Stimulated activated naive CD4-positive, alpha-beta T cell treated with Interleukin-2 at 50 U/mL for 16 hours (primary cell): ENCODE measurements around the gene GNG4.
"Not testable (repeated sequence)": the region's sequence is repeated elsewhere in the genome, so short reads cannot be mapped to it uniquely, and the experiment has no call there.

ENCODE experiments used
- DNase-seq: peaks from one replicate; lab custom pipeline; 2025; lab: John Stamatoyannopoulos, UW

GNG4 gene

GRCh38 chr1:235584973-235585372 lies 64.6 kb downstream of the GNG4 start:
- DNase-seq: no peak

DNA sequence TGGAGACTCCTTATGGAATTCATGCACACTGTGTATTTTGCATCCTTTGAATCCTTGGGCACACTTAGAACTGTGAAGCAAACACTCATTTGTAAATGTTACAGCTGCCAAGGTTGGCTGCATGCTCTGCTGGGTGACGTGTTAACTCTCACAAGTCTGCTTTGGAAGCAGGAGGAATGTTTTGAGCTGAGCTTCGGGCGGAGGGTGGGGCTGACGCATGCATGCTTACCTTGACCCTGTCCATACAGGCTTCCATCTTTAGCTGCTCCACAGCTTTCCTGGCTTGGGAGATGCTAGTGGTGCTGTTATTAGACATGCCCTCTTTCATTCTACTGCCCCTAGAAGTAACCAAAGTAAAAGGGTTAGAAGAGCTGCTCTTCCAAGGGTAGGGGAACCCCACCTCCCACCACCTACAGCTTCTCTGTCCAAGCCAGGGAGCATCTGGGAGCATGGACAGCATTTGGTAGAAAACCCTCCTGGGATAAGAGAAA lies 66.0 kb downstream of the GNG4 start:
- DNase-seq: no peak

GRCh38 chr1:235582130-235582529 lies 67.5 kb downstream of the GNG4 start:
- no peak for DNase-seq

- DNase-seq: no peak
These were observed 69.7 kb downstream of the GNG4 start for GRCh38 chr1:235579891-235580290.

DNA sequence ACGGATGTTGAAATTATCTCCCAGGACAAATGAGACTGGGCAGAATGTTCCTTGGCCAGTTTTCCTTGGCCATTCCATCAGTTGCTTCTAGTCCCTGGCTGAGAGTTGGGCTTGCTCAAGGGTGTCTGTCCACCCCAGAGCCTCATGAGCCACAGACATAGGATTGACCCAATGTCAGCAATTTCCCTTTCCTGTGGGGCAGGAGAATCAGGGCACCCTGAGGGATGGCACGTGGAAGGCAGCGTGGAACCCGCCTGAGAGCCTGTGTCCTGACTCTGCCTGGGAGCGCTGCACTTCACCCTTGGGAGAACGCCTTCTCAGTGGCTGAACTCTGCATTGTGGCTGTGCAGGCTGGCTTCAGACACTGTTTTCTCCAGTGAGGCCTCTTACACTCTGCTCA lies 74.0 kb downstream of the GNG4 start:
- no peak for DNase-seq

DNA sequence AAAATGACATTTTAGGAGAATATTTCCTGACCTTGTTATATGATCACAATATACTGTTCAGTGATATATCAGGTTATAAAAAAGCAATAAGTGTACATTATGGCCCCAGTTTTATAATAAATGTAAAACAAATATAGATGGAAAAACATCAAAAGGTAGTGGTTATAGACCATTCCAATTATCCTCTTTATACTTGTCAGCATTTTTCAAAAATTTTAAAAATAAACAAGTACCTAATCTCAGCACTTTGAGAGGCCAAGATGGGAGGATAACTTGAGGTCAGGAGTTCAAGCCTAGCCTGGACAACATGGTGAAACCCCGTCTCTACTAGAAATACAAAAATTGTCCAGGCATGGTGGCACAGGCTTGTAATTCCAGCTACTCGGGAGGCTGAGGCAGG lies 75.7 kb downstream of the GNG4 start:
- no peak for DNase-seq

DNA sequence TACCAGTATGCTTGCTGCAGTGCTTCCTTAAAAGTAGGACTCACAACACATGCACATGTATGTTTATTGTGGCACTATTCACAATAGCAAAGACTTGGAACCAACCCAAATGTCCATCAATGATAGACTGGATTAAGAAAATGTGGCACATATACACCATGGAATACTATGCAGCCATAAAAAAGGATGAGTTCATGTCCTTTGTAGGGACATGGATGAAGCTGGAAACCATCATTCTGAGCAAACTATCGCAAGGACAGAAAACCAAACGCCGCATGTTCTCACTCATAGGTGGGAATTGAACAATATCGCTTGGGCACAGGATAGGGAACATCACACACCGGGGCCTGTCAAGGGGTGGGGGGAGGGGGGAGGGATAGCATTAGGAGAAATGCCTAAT lies 76.6 kb downstream of the GNG4 start:
- not testable (repeated sequence) for DNase-seq

DNA sequence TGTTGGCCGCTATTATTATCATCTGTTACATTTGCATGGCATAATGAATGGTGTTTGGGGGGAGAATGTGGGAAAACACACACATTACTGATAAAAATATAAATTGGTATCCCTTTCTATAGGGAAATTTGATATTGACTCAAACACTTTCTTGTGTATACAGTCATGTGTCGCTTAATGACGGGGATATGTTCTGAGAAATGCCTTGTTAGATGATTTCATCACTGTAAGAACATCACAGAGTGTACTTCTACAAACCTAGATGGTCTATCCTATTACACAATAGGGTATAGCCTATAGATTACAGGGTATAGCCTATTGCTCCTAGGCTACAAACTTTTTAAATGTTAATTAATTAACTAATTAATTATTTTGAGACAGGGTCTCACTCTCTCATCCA lies 78.1 kb downstream of the GNG4 start:
- no peak for DNase-seq

DNA sequence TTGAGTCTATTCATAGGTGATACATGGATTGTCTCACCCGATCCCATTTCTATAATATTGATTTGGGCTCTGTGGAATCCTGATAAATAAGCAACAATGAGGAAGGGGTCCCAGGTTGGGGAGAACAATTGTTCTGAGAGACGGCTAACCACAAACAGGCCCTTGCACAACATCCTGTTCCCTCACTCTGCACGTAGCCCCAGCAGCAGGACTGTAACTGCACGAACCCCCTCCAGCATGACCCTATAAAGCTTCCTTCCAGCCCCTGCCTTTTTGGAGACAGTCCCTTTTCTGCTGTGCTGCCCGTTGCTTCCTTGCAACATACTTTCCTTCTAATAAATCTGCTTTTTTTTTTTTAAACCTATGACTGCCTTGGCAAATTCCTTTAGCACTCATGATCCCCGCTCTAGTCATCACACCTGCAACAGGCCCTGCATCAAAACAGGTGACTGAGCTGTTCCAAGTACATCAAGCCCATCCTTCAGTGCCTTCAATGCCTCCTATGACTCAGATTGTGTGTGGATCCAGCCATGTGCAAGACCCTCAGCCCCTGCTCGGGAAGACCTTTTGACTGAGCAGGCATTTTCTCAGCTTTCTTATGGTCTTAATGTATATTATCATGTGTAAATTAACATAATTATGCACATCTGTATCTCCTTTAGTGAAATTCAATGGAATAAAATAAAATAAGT lies 81.6 kb downstream of the GNG4 start:
- no peak for DNase-seq

- DNase-seq: no peak
These were observed 83.5 kb downstream of the GNG4 start for GRCh38 chr1:235566084-235566483.

DNA sequence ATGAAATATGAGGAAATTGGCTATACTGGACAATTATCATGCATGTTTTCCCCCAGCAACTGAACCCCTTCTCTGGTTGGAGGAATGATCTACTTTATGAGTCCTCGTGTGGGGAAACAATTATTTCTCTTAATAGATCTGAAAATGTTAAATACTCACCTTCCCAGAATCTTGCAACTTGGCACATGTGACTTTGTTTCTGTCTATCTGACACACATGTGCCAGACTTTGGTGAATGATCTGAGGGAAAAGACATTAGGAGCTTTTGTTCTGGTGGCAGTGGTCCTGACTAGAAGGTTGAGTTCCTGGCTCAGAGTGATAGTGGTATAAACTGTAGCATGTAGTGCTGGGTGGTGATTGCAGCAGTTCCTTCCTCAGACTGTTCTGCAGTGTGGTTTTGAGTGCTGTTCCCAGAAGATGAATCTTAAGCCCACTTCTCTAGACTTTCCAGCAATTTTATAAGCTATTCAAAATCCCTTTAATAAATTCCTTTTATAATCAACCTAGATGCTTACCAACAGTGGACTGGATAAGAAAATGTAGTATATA lies 86.0 kb downstream of the GNG4 start:
- DNase-seq: no peak

GRCh38 chr1:235562589-235562988 lies 87.0 kb downstream of the GNG4 start:
- DNase-seq: no peak

DNA sequence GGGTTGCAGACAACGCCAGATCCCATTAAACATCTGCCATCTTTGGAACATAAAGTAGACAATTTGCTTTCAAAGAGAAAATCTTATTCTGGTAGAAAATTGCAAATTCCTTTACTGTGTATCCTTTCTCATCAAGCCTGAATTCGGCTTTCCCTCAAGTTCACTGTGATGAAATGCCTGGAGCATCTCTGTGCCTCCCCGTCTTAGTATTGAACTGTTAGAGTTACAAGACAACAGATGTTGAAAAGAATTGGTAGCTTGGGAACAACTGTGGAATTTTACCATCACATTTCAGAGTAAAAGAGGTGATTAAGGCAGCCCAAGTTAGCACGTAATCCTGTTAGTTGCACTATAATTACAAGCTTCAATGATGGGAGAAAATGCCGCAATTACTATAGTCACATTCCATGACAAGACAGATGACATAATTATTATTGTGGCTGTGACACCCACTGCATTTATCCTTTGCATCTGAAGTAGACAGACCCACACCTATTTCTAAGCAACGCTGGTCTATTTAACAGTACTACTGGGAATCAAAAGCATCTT lies 90.9 kb downstream of the GNG4 start:
- DNase-seq: no peak

DNA sequence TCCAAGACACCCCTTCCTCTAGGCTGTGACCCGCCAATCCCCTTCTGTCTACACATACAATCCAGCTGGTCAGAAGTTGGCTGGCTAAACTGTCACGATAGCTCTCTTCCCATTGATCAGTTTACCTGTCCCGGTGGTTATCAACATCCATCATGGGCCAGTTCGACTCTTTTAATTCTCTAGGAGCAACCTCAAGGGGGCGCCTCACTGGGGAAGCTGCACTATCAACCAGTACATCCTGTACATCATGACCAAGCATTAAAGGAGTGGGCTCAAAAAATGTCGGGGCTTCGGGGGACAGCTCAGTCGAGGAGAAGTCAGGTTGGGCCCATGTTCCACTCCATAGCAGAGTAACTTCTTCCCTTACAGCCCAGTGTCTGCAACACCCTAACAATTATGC lies 92.1 kb downstream of the GNG4 start:
- no peak for DNase-seq

- no peak for DNase-seq
These were observed 92.8 kb downstream of the GNG4 start for GRCh38 chr1:235556807-235557206.

DNA sequence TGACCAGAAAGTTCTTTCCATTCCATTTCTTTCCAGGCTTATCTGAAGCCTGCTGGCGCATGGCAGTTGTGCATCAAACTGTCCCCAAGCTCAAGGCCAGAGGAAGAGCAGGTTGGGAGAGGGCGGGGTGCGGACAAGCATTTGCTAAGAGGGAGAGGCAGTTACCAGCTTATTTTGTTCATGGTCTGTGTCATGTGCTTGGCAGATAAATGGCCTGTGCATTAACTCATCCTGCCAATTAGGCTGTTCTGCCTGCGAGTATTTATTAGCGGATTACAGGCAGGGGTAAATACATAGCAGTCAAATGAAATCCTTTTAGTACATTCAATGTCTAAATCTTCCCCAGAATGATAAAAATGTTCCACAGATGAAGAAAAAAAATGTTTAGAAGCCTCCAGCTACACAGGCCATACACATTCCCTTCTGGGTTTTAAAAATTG lies 96.5 kb downstream of the GNG4 start:
- no peak for DNase-seq

- DNase-seq: no peak
These were observed 97.4 kb downstream of the GNG4 start for GRCh38 chr1:235552146-235552716.

DNA sequence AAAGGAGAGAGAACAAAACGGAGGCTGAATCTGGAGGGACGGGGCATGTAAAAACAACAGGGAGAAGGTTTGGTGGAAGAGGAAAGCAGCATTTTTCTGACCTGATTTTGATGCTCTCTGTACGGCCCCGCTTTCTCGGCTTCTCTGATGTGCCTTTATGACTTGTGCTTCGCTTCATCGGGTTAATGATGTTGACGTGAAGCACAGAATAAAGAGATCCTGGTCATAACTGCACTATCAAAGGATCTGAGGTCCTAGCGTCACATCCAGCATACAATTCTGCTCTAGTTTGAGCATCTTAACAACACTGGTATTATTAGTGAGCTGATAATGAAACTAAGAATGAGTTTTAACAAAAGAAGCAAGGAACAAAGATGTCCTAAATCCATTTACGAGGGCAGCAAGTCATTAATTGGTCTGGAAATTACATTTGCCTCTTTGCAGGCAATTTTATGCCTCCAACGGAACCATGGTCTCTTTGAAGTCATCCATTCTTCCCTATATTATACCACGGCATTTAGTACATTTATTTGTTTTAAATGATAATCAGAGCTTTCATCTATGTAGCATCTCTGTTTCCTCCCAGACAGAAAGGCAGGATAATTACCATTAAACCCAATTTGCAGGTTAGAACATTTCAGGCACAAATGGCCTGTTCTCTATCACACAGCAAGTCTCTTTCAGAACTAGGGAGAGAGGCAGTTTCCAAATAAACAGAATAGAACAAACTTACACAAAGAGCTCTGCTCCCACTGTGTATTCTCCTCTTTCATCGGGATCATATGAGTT lies 100.0 kb downstream of the GNG4 start:
- DNase-seq: no peak

GRCh38 chr1:235546369-235547155 lies 103.0 kb downstream of the GNG4 start:
- DNase-seq: not testable (repeated sequence)

DNA sequence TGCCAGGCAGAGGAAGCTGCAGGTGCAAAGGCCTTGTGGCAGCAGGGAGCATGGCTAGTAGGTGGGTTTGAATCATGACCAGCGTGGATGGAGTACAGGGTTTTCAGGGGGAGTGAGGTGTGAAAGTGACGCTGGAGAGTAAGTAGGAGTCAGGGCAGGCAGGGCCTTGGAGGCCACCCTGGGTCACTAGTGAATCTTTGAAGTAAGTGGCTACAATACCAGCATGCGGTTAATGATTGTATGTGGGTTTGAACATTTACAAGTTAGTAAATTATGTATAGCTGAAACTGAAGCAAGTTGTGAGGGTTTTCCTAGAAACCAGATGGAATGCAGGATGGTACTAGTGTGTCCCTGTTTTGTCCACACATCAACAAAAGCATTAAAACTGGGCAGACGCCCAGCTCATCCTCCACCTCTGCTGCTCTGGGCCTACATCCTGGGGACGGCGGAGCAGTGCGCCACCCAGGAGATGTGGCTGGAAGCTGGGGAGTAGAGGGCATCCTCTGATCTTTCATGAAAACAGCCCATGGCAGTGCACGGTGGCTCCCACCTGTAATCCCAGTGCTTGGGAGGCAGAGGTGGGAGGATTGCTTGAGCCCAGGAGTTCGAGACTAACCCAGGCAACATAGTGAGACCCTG lies 104.2 kb downstream of the GNG4 start:
- no peak for DNase-seq

DNA sequence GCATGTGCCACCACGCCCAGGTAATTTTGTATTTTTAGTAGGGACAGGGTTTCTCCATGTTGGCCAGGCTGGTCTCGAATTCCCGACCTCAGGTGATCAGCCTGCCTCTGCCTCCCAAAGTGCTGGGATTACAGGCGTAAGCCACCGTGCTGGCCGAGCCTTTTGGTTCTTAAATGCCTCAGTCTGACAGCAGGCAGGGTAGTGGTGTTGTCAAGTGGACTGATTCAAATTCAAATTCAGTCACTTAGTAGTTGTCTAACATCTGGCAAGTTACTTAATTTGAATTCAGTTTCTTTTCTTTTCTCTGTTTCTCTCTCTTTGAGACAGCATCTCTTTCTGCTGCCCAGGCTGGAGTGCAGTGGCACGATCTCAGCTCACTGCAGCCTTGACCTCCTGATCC lies 106.7 kb downstream of the GNG4 start:
- DNase-seq: not testable (repeated sequence)
